GM23338 (cell line): ENCODE measurements around the gene TBX19. TPM values are rescaled to one million over a fixed set of nuclear protein-coding genes. Genes with fewer than 3 reads are reported as not detected.

Source experiments
- ATAC-seq: fragments of 200-7000 bp; cut with Tn5 transposase; 3 replicates; pipeline ENCODE4 v1.9.1; 2020
- DNase-seq: peaks from one replicate; pipeline ENCODE4 v3.0.0-alpha.2; 2015; ENCODE audit warnings: low spot score
- H2AFZ ChIP-seq: fragments of 200-600 bp; sonication (generic); 2 replicates; pipeline ENCODE4 v1.8.0; 2016; ENCODE audit warnings: antibody characterized with exemption, mild to moderate bottlenecking, moderate library complexity
- H3F3A ChIP-seq: fragments of 200-600 bp; sonication (generic); replicated peaks from 2 replicates; pipeline ENCODE4 v1.8.0; 2017; ENCODE audit warnings: antibody characterized with exemption, mixed run types, low read depth
- H3K27ac ChIP-seq: fragments of 200-600 bp; sonication (generic); 2 replicates; pipeline ENCODE4 v1.6.1; 2016; ENCODE audit warnings: low read depth
- H3K27me3 ChIP-seq: fragments of 200-600 bp; sonication (generic); 2 replicates; pipeline ENCODE4 v1.8.0; 2016; ENCODE audit warnings: mild to moderate bottlenecking, mixed run types, moderate library complexity; ENCODE audit not compliant: insufficient read depth
- H3K36me3 ChIP-seq: fragments of 200-600 bp; sonication (generic); 2 replicates; pipeline ENCODE4 v1.8.0; 2016; ENCODE audit warnings: mild to moderate bottlenecking; ENCODE audit not compliant: insufficient read depth
- H3K4me1 ChIP-seq: fragments of 200-600 bp; sonication (generic); 2 replicates; pipeline ENCODE4 v1.8.0; 2016; ENCODE audit warnings: mild to moderate bottlenecking, moderate library complexity; ENCODE audit not compliant: insufficient read depth
- H3K4me2 ChIP-seq: fragments of 200-600 bp; sonication (generic); 2 replicates; pipeline ENCODE4 v1.7.1; 2017; ENCODE audit warnings: mixed run types
- H3K4me3 ChIP-seq: fragments of 200-600 bp; sonication (generic); 2 replicates; pipeline ENCODE4 v1.6.1; 2016; ENCODE audit warnings: mixed run types
- H3K79me2 ChIP-seq: fragments of 200-600 bp; sonication (generic); replicated peaks from 2 replicates; pipeline ENCODE4 v1.8.0; 2017; ENCODE audit warnings: mild to moderate bottlenecking; ENCODE audit not compliant: insufficient read depth
- H3K9me2 ChIP-seq: fragments of 200-600 bp; sonication (generic); 2 replicates; pipeline ENCODE4 v1.8.0; 2017; ENCODE audit not compliant: insufficient read depth
- H4K20me1 ChIP-seq: fragments of 200-600 bp; sonication (generic); replicated peaks from 2 replicates; pipeline ENCODE4 v1.8.0; 2017; ENCODE audit warnings: mild to moderate bottlenecking; ENCODE audit not compliant: insufficient read depth
- H3K27ac Mint-ChIP-seq: 2 replicates; pipeline ENCODE4 v1.8.0; 2020; ENCODE audit warnings: inconsistent platforms, mild to moderate bottlenecking, moderate library complexity, mixed read lengths
- H3K27me3 Mint-ChIP-seq: 3 replicates; pipeline ENCODE4 v1.8.0; 2022; ENCODE audit warnings: low read depth, mild to moderate bottlenecking, moderate library complexity, mixed read lengths, inconsistent platforms; ENCODE audit not compliant: insufficient read depth, poor library complexity
- H3K36me3 Mint-ChIP-seq: 3 replicates; pipeline ENCODE4 v1.8.0; 2021; ENCODE audit warnings: low read depth, mild to moderate bottlenecking, inconsistent platforms, moderate library complexity, mixed read lengths
- H3K4me1 Mint-ChIP-seq: 3 replicates; pipeline ENCODE4 v1.8.0; 2020; ENCODE audit warnings: mild to moderate bottlenecking, inconsistent platforms, mixed read lengths
- H3K4me3 Mint-ChIP-seq: 3 replicates; pipeline ENCODE4 v1.8.0; 2021; ENCODE audit warnings: moderate library complexity, mild to moderate bottlenecking, inconsistent platforms, mixed read lengths
- H3K9me3 Mint-ChIP-seq: 3 replicates; pipeline ENCODE4 v1.8.0; 2020; ENCODE audit warnings: moderate library complexity, mild to moderate bottlenecking, inconsistent platforms, mixed read lengths
- CREB1 ChIP-seq: fragments of 250-450 bp; sonication (Bioruptor Pico); IDR thresholded peaks from 2 replicates; pipeline ENCODE4 v1.5.0; 2020; ENCODE audit warnings: low read depth, mild to moderate bottlenecking, moderate library complexity
- CTCF ChIP-seq, 2 experiments: fragments of 200-600 bp in 1 of 2; sonication (generic) in 1 of 2; conservative IDR thresholded peaks; 2 replicates each; pipeline versions ENCODE4 v1.5.1 to v1.6.1; 2016 to 2017; ENCODE audit warnings: antibody characterized with exemption in 2 of 2, low read depth in 2 of 2, mild to moderate bottlenecking in 2 of 2, moderate library complexity in 1 of 2
- ETS1 ChIP-seq: IDR thresholded peaks from 2 replicates; pipeline ENCODE4 v1.6.1; 2016; ENCODE audit warnings: antibody characterized with exemption
- EZH2 ChIP-seq: fragments of 200-600 bp; sonication (generic); IDR thresholded peaks from one replicate; pipeline ENCODE4 v1.8.0; 2017; ENCODE audit warnings: antibody characterized with exemption, mild to moderate bottlenecking, low read depth; ENCODE audit not compliant: unreplicated experiment
- EZH2phosphoT487 ChIP-seq: fragments of 200-600 bp; sonication (generic); IDR thresholded peaks from one replicate; pipeline ENCODE4 v1.8.1; 2018; ENCODE audit warnings: antibody characterized with exemption; ENCODE audit not compliant: unreplicated experiment
- JUNB ChIP-seq: IDR thresholded peaks from one replicate; pipeline ENCODE4 v1.6.1; 2016; ENCODE audit warnings: antibody characterized with exemption; ENCODE audit not compliant: unreplicated experiment
- NANOG ChIP-seq: IDR thresholded peaks from 2 replicates; pipeline ENCODE4 v1.6.1; 2016; ENCODE audit warnings: antibody characterized with exemption, borderline replicate concordance
- POLR2AphosphoS5 ChIP-seq: IDR thresholded peaks from 2 replicates; pipeline ENCODE4 v1.6.1; 2016; ENCODE audit warnings: antibody characterized with exemption, low read depth
- REST ChIP-seq: IDR thresholded peaks from one replicate; pipeline ENCODE4 v1.6.1; 2018; ENCODE audit warnings: antibody characterized with exemption; ENCODE audit not compliant: unreplicated experiment
- STAT1 ChIP-seq: IDR thresholded peaks from one replicate; pipeline ENCODE4 v1.6.1; 2016; ENCODE audit warnings: antibody characterized with exemption; ENCODE audit not compliant: unreplicated experiment
- ZNF114 ChIP-seq: fragments of 250-450 bp; sonication (Bioruptor Pico); IDR thresholded peaks from 2 replicates; pipeline ENCODE4 v1.5.0; 2020; ENCODE audit warnings: mild to moderate bottlenecking, moderate library complexity
- ZNF331 ChIP-seq: fragments of 250-450 bp; sonication (Bioruptor Pico); IDR thresholded peaks from 2 replicates; pipeline ENCODE4 v1.5.0; 2020; ENCODE audit warnings: low read depth, mild to moderate bottlenecking, moderate library complexity
- ZNF462 ChIP-seq: fragments of 250-450 bp; sonication (Bioruptor Pico); IDR thresholded peaks from 2 replicates; pipeline ENCODE4 v1.5.0; 2020; ENCODE audit warnings: mild to moderate bottlenecking, moderate library complexity
- polyA plus RNA-seq: library from polyadenylated mRNA; unstranded; fragments of >200 nt; fragmentation: Nextera tagmentation; extraction: Ambion mirVana; gene quantifications from 2 replicates; pipeline ENCODE4 v1.2.1, GENCODE V29; 2016
- total RNA-seq: library from RNA; depleted of rRNA; stranded (reverse); fragments of >200 nt; shearing (Covaris generic); gene quantifications from 2 replicates; pipeline ENCODE4 v1.2.3, GENCODE V29; 2014

Gene TBX19
- total and polyA plus RNA-seq, 2 experiments from 2014 or later: 0.76 to 1.1 TPM

- ATAC-seq (no peak), DNase-seq (no peak)
- Histone ChIP-seq H2AFZ (no peak overlapping the region), H3K79me2 (no peaks in the 10 kb centered on the region), H3K36me3 (no peaks in the 10 kb centered on the region; the same call in 1 of the 2 replicates), H3K27ac (no peak overlapping the region), H3K4me1 (peaks cover 20% of the 10 kb centered on the region), H3K27me3 (no peaks in the 10 kb centered on the region), H3K4me3 (no peak overlapping the region), H4K20me1 (no peaks in the 10 kb centered on the region), H3K9me2 (no peaks in the 10 kb centered on the region), H3K4me2 (no peak overlapping the region), H3F3A (no peaks in the 10 kb centered on the region)
- peaks cover 20% of the 10 kb centered on the region; the same call in 2 of the 3 replicates for H3K4me1 Mint-ChIP-seq
- TF ChIP-seq ZNF331 (CRISPR knock-in tag) (no peak), EZH2phosphoT487 (no peak), REST (no peak), ETS1 (no peak), POLR2AphosphoS5 (no peak), CREB1 (CRISPR knock-in tag) (no peak), JUNB (no peak), ZNF114 (CRISPR knock-in tag) (no peak), ZNF462 (CRISPR knock-in tag) (no peak), STAT1 (no peak), EZH2 (no peak), CTCF (conservative IDR thresholded peaks at IDR 0.05; ENCODE audit: low read depth in 2 of 2) (no peak), NANOG (no peak)
- H3K9me3 Mint-ChIP-seq: no peaks in the 10 kb centered on the region
- no peak overlapping the region for H3K4me3 Mint-ChIP-seq
- peaks cover 4% of the 10 kb centered on the region for H3K27me3 Mint-ChIP-seq
- 0 out of 3 replicates have a peak, but pooled peaks cover 3% of the 10 kb centered on the region for H3K36me3 Mint-ChIP-seq
- no peak overlapping the region for H3K27ac Mint-ChIP-seq
Observed at GRCh38 chr1:168338589-168339503, 58.2 kb downstream of the TBX19 start.
